SU-DHL-6 (cell line): Measurements from ENCODE around the gene KCNIP3.

ENCODE experiments used
- H2AFZ ChIP-seq: fragments of 200-600 bp; sonication (generic); 2 replicates; pipeline ENCODE4 v1.6.1; 2014; ENCODE audit warnings: low read depth, mild to moderate bottlenecking, moderate library complexity, mixed read lengths, antibody characterized with exemption, low read length; ENCODE audit not compliant: severe bottlenecking
- H3F3A ChIP-seq: fragments of 200-600 bp; shearing (Covaris generic); 2 replicates; pipeline ENCODE4 v1.6.0; 2016; ENCODE audit warnings: antibody characterized with exemption, mild to moderate bottlenecking; ENCODE audit not compliant: insufficient read depth
- H3K27ac ChIP-seq: fragments of 200-600 bp; sonication (generic); 2 replicates; pipeline ENCODE4 v1.5.1; 2016; ENCODE audit warnings: low read depth, mild to moderate bottlenecking, low read length, moderate library complexity, mixed read lengths
- H3K27me3 ChIP-seq: fragments of 200-600 bp; sonication (generic), shearing (Covaris generic); 2 replicates; pipeline ENCODE4 v1.6.0; 2014; ENCODE audit warnings: mild to moderate bottlenecking, low read length
- H3K36me3 ChIP-seq: fragments of 200-600 bp; sonication (generic); 2 replicates; pipeline ENCODE4 v1.6.1; 2014; ENCODE audit warnings: mild to moderate bottlenecking, low read length, mixed read lengths
- H3K4me2 ChIP-seq: fragments of 300-600, 200-600 bp; shearing (Covaris generic), sonication (generic); 2 replicates; pipeline ENCODE4 v1.6.0; 2014; ENCODE audit warnings: low read length, low read depth, mild to moderate bottlenecking; ENCODE audit not compliant: poor library complexity, severe bottlenecking
- H3K4me3 ChIP-seq: fragments of 200-600 bp; sonication (generic); 2 replicates; pipeline ENCODE4 v1.5.1; 2014; ENCODE audit warnings: antibody characterized with exemption, low read length, mild to moderate bottlenecking, mixed read lengths; ENCODE audit not compliant: insufficient read depth, poor library complexity, severe bottlenecking
- H3K79me2 ChIP-seq: fragments of 200-600 bp; sonication (generic); 2 replicates; pipeline ENCODE4 v1.6.1; 2014; ENCODE audit warnings: mild to moderate bottlenecking, low read length, moderate library complexity; ENCODE audit not compliant: insufficient read depth
- H3K9ac ChIP-seq: fragments of 200-600 bp; sonication (generic); 2 replicates; pipeline ENCODE4 v1.7.0; 2014; ENCODE audit warnings: mild to moderate bottlenecking, low read length
- H3K9me2 ChIP-seq: fragments of 200-600 bp; sonication (generic); replicated peaks from 2 replicates; pipeline ENCODE4 v1.6.1; 2014; ENCODE audit warnings: low read length; ENCODE audit not compliant: insufficient read depth
- H3K9me3 ChIP-seq: fragments of 200-600 bp; sonication (generic); 2 replicates; pipeline ENCODE4 v1.6.1; 2014; ENCODE audit warnings: low read length, mixed read lengths; ENCODE audit not compliant: insufficient read depth
- H4K20me1 ChIP-seq: fragments of 200-600 bp; sonication (generic); 2 replicates; pipeline ENCODE4 v1.6.1; 2014; ENCODE audit warnings: low read depth, mild to moderate bottlenecking, antibody characterized with exemption, low read length, moderate library complexity, mixed read lengths
- EZH2phosphoT487 ChIP-seq: fragments of 200-600 bp; sonication (generic), shearing (Covaris generic); conservative IDR thresholded peaks from 2 replicates; pipeline ENCODE4 v1.6.1; 2018; ENCODE audit warnings: mild to moderate bottlenecking, antibody characterized with exemption, low read length, moderate library complexity, mixed read lengths
- TF ChIP-seq, protein P1 (sequence below): fragments of 200-600 bp; sonication (generic); IDR thresholded peaks from one replicate; pipeline ENCODE4 v1.5.1; 2017; ENCODE audit warnings: antibody characterized with exemption, mild to moderate bottlenecking, low read length, moderate library complexity; ENCODE audit not compliant: insufficient read depth, poor library complexity, severe bottlenecking

KCNIP3 gene

DNA sequence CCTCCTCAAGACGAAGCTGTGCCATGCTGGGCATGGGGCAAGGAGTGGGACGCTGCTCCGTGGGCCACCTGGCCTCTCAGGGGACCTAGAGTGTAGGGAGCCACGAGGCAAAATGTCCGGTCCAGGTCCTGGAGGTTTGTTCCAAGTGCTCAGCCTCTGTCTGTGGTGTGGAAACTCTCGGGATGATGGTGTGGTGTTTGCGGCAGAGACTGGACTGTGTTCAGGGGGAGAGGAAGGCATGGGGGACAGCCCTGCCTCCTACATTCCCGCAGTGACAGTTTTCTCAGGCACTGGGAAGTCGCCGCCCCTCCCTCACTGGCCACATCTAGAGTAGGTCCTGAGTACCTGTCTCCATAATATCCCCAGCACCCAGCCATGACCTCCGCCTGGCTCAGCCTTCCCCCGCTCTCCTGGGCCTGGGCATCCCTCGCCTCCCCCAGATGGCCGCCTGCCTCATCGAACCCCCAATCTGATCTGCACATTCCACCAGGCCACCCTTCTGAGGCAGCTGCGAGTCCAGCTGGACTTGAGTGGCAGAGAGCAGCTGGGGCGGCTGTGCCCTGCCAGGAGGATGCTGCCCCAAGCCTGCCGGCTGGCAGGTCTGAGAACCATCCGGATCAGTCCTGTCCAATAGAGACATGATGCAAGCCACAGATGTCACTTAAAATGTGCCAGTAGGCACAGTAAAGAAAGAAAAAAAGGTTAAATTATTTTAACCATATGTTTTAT is 6.2 kb downstream of the KCNIP3 start:
- no peak overlapping the region for H3K4me3 ChIP-seq
- no peaks in the 10 kb centered on the region for H3K9me3 ChIP-seq
- H2AFZ ChIP-seq = no peak overlapping the region
- no peak overlapping the region for H3K4me2 ChIP-seq
- H3K9me2 ChIP-seq = no peaks in the 10 kb centered on the region
- no peak overlapping the region for H3K9ac ChIP-seq
- no peaks in the 10 kb centered on the region for H3K36me3 ChIP-seq
- H4K20me1 ChIP-seq = no peaks in the 10 kb centered on the region
- no peak overlapping the region for H3K27ac ChIP-seq
- H3K27me3 ChIP-seq = no peaks in the 10 kb centered on the region
- H3F3A ChIP-seq = no peaks in the 10 kb centered on the region
- no peaks in the 10 kb centered on the region for H3K79me2 ChIP-seq
- TF ChIP-seq, protein P1, sequence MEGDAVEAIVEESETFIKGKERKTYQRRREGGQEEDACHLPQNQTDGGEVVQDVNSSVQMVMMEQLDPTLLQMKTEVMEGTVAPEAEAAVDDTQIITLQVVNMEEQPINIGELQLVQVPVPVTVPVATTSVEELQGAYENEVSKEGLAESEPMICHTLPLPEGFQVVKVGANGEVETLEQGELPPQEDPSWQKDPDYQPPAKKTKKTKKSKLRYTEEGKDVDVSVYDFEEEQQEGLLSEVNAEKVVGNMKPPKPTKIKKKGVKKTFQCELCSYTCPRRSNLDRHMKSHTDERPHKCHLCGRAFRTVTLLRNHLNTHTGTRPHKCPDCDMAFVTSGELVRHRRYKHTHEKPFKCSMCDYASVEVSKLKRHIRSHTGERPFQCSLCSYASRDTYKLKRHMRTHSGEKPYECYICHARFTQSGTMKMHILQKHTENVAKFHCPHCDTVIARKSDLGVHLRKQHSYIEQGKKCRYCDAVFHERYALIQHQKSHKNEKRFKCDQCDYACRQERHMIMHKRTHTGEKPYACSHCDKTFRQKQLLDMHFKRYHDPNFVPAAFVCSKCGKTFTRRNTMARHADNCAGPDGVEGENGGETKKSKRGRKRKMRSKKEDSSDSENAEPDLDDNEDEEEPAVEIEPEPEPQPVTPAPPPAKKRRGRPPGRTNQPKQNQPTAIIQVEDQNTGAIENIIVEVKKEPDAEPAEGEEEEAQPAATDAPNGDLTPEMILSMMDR = no peak
- TF ChIP-seq EZH2phosphoT487 = no peak

DNA sequence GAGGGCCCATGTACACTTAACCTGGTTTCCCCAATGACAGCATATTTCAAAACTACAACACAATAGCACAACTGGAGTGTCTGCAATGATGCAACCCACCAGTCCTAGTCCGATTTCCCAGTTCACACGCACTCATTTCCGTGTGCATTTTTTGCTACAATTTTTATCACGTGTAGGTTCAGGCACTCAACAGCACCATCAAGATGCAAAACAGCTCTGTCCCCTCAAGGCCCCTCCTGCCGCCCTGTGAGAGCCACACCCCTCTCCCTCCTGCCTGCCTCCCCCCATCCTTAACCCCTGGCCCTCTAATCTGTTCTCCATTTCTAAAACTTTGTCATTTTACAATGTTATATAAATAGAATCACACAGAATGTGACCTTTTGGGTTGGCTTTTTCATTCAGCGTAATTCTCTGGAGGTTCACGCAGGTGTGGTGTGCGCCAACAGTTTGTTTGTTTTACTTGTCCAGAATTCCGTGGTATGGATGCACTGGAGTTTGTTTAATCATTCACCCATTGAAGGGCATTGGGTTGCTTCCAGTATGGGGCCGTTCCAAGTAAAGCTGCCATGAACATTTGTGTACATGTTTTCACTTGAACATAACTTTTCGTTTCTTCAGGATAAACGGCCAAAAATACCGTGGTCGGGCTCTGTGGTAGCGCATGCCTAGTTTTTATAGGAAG is 8.4 kb downstream of the KCNIP3 start:
- no peaks in the 10 kb centered on the region for H3F3A ChIP-seq
- H3K4me3 ChIP-seq = no peak overlapping the region
- no peaks in the 10 kb centered on the region for H3K9me2 ChIP-seq
- no peak overlapping the region for H3K27ac ChIP-seq
- H4K20me1 ChIP-seq = no peaks in the 10 kb centered on the region
- no peak overlapping the region for H2AFZ ChIP-seq
- H3K9me3 ChIP-seq = no peaks in the 10 kb centered on the region
- TF ChIP-seq, protein P1 = no peak
- TF ChIP-seq EZH2phosphoT487 = no peak
- H3K9ac ChIP-seq = no peak overlapping the region
- no peaks in the 10 kb centered on the region for H3K79me2 ChIP-seq
- no peak overlapping the region for H3K4me2 ChIP-seq
- no peaks in the 10 kb centered on the region for H3K27me3 ChIP-seq
- no peaks in the 10 kb centered on the region for H3K36me3 ChIP-seq

DNA sequence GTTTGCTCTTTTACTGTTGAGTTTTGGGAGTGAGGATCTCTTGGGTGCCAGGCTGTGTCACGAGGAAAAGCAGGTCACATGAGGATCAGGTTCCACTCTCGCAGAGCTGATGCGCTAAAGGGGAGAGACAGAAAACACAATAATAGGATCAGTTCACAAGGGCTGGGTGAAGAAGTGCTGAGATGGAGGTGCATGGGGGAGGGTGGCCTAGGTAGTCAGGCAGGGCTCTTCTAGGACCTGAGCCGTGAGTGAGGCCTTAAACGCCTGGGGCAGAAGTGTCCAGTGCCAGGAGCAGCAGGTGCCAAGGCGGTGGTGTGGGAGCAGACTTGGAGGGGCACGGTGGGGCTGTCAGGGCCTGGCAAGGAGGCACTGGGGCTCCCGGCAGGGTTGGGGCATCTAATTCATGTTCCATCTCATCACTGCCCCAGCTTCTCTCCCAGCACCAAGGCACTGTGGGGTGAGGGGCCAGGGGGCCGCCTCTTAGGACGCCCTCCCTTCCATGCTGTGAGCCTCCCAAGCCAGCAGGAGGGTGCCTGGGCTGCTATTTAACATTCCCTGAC is 9.3 kb downstream of the KCNIP3 start:
- H3F3A ChIP-seq = no peaks in the 10 kb centered on the region
- H3K27me3 ChIP-seq = no peaks in the 10 kb centered on the region
- no peak overlapping the region for H3K9ac ChIP-seq
- H3K36me3 ChIP-seq = no peaks in the 10 kb centered on the region
- no peaks in the 10 kb centered on the region for H4K20me1 ChIP-seq
- TF ChIP-seq, protein P1 = no peak
- TF ChIP-seq EZH2phosphoT487 = no peak
- no peaks in the 10 kb centered on the region for H3K79me2 ChIP-seq
- no peak overlapping the region for H3K4me3 ChIP-seq
- no peak overlapping the region for H3K27ac ChIP-seq
- H3K9me3 ChIP-seq = no peaks in the 10 kb centered on the region
- H2AFZ ChIP-seq = no peak overlapping the region
- H3K4me2 ChIP-seq = no peak overlapping the region
- no peaks in the 10 kb centered on the region for H3K9me2 ChIP-seq
